Measurements from ENCODE around the gene PIK3C2B.

DNA sequence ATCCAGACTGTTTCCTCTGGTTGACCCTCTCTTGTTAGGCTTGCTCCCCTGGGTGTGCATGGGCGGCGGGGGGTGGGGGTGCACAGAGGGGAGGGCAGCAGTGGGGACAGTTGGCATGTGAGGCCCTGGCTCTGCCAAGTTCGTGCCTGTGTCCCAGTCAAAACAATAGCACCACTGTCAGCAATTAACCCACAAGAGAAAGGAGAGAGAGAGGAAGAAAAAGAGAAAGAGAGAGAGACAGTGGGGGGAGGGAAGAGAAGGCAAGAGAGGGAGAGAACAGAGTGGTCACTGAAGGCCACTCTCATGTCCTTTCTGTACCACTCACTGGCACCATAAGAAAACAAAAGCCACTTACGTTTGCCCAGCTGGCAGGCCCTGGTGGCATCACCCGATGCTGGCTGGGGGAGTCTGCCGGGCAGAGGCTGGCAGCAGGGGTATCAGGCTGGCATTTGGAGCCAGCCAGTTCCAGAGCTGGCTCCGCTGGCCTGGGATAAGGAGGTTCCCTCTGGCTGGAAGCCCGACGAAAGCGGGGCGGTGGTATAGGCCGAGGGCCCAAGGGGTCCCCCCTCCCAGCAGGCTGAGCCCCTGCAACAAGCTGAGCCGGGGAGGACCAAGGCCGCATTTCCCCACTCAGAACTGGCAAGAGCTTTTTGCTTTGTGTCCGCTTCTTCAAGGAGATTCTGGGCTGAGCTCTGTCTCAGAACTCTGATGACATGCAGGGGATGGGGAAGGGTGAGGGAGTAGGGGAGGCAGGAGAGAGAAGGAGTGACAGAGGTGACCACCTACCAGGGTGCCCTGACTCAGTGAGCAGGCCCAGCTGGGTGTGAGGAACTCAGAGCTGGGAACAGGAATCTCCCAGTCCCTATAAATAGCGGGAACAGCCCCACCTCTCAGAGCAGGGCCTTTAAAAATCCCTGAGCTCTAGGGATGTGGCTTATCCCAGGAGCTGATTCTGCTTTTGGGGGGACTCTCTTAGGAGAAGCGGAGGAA is 27.9 kb downstream of the PIK3C2B start:
- TF ChIP-seq, protein P1, sequence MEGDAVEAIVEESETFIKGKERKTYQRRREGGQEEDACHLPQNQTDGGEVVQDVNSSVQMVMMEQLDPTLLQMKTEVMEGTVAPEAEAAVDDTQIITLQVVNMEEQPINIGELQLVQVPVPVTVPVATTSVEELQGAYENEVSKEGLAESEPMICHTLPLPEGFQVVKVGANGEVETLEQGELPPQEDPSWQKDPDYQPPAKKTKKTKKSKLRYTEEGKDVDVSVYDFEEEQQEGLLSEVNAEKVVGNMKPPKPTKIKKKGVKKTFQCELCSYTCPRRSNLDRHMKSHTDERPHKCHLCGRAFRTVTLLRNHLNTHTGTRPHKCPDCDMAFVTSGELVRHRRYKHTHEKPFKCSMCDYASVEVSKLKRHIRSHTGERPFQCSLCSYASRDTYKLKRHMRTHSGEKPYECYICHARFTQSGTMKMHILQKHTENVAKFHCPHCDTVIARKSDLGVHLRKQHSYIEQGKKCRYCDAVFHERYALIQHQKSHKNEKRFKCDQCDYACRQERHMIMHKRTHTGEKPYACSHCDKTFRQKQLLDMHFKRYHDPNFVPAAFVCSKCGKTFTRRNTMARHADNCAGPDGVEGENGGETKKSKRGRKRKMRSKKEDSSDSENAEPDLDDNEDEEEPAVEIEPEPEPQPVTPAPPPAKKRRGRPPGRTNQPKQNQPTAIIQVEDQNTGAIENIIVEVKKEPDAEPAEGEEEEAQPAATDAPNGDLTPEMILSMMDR (IDR thresholded peaks at IDR 0.05): no peak
- TF ChIP-seq POLR2AphosphoS5 (IDR thresholded peaks at IDR 0.05) (no peak), EP300 (IDR thresholded peaks at IDR 0.05; ENCODE audit: low read depth) (no peak)

All from transverse colon (tissue), 4 donors.